SK-N-SH treated with all-trans-retinoic acid at 6 μM for 48 hours (cell line): Measurements from ENCODE around the gene RNASE3.

Experiments used
- ARNTL ChIP-seq: fragments of 450-650 bp; formaldehyde crosslinking; IDR thresholded peaks from 2 replicates; pipeline ENCODE4 v1.5.0; 2020; ENCODE audit warnings: low read depth, mild to moderate bottlenecking, moderate library complexity, borderline replicate concordance
- BACH2 ChIP-seq: fragments of 250-450 bp; sonication (Bioruptor Pico); IDR thresholded peaks from 2 replicates; pipeline ENCODE4 v1.9.0; 2021; ENCODE audit warnings: mild to moderate bottlenecking, borderline replicate concordance
- CREB5 ChIP-seq: fragments of 250-450 bp; sonication (Bioruptor Pico); IDR thresholded peaks from 2 replicates; pipeline ENCODE4 v1.5.1; 2020; ENCODE audit warnings: low read depth, mild to moderate bottlenecking, moderate library complexity
- CSDC2 ChIP-seq: fragments of 250-450 bp; sonication (Bioruptor Pico); IDR thresholded peaks from 2 replicates; pipeline ENCODE4 v1.5.0; 2020; ENCODE audit warnings: mild to moderate bottlenecking, moderate library complexity
- CSRNP3 ChIP-seq: fragments of 250-450 bp; sonication (Bioruptor Pico); IDR thresholded peaks from 2 replicates; pipeline ENCODE4 v1.5.1; 2021; ENCODE audit warnings: mild to moderate bottlenecking, moderate library complexity
- ESRRG ChIP-seq: fragments of 250-450 bp; sonication (Bioruptor Pico); IDR thresholded peaks from 2 replicates; pipeline ENCODE4 v1.6.1; 2021; ENCODE audit warnings: mild to moderate bottlenecking
- PATZ1 ChIP-seq: fragments of 250-450 bp; sonication (Bioruptor Pico); IDR thresholded peaks from 2 replicates; pipeline ENCODE4 v1.8.0; 2020; ENCODE audit warnings: mild to moderate bottlenecking, moderate library complexity, borderline replicate concordance
- POU6F1 ChIP-seq: fragments of 250-450 bp; sonication (Bioruptor Pico); IDR thresholded peaks from 2 replicates; pipeline ENCODE4 v1.8.0; 2021; ENCODE audit warnings: low read depth, mild to moderate bottlenecking, moderate library complexity, borderline replicate concordance
- TOX ChIP-seq: fragments of 250-450 bp; sonication (Bioruptor Pico); IDR thresholded peaks from 2 replicates; pipeline ENCODE4 v1.8.0; 2021; ENCODE audit warnings: mild to moderate bottlenecking, moderate library complexity, borderline replicate concordance
- ZFP3 ChIP-seq: fragments of 250-450 bp; sonication (Bioruptor Pico); IDR thresholded peaks from 2 replicates; pipeline ENCODE4 v1.5.0; 2020; ENCODE audit warnings: mild to moderate bottlenecking, moderate library complexity
- ZFP30 ChIP-seq: fragments of 450-650 bp; formaldehyde crosslinking; IDR thresholded peaks from 2 replicates; pipeline ENCODE4 v1.5.0; 2022; ENCODE audit warnings: mild to moderate bottlenecking, moderate library complexity
- ZNF565 ChIP-seq: fragments of 450-650 bp; formaldehyde crosslinking; conservative IDR thresholded peaks from 2 replicates; pipeline ENCODE4 v1.5.0; 2020; ENCODE audit warnings: low read depth, mild to moderate bottlenecking, moderate library complexity
- ZNF70 ChIP-seq: fragments of 450-650 bp; formaldehyde crosslinking; IDR thresholded peaks from 2 replicates; pipeline ENCODE4 v1.5.0; 2020; ENCODE audit warnings: mild to moderate bottlenecking, moderate library complexity

GRCh38 chr14:20877016-20877415, 14.2 kb upstream of the RNASE3 start:
- TF ChIP-seq ZFP30 (no peak), PATZ1 (CRISPR knock-in tag) (no peak), TOX (CRISPR knock-in tag) (no peak), ZNF565 (CRISPR knock-in tag) (no peak), ZNF70 (no peak), CSDC2 (no peak), CSRNP3 (CRISPR knock-in tag) (no peak), POU6F1 (CRISPR knock-in tag) (no peak), ESRRG (no peak), CREB5 (CRISPR knock-in tag) (no peak), ZFP3 (CRISPR knock-in tag) (no peak), ARNTL (CRISPR knock-in tag) (no peak), BACH2 (CRISPR knock-in tag) (no peak)
